Stimulated activated CD8-positive, alpha-beta memory T cell treated with anti-CD3 and anti-CD28 coated beads, Interleukin-15, amount 100 ng/mL, for 24 hours (primary cell): Measurements from ENCODE around the gene ENOSF1.
"Not testable (repeated sequence)": the region's sequence is repeated elsewhere in the genome, so short reads cannot be mapped to it uniquely, and the experiment has no call there.

Source experiments
- DNase-seq: peaks from one replicate; pipeline ENCODE4 v3.0.0-alpha.2; 2020; ENCODE audit warnings: low read depth

ENOSF1 gene

GRCh38 chr18:706405-706804 lies 6.0 kb downstream of the ENOSF1 start:
- DNase-seq, result no peak

- no peak for DNase-seq
Observed at GRCh38 chr18:703213-703967, 9.0 kb downstream of the ENOSF1 start.

- DNase-seq, result no peak
Observed at GRCh38 chr18:697800-698199, 14.6 kb downstream of the ENOSF1 start.

DNA sequence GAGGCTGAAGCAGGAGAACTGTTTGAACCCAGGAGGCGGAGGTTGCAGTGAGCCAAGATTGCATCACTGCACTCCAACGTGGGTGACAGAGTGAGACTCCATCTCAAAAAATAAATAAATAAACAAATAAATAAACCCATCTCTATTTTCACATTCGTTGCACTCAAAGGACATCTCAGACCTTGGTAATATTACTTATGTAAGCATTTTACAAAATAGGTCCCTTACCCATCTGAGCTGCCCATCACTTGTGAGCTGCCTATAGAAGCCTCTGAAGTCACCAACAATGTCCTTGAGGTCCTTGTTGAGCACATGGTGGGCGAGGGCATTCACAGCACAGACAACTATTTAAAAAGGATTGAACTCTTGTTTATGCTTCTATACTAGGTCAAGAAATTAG lies 15.4 kb downstream of the ENOSF1 start:
- no peak for DNase-seq

- no peak for DNase-seq
Observed at GRCh38 chr18:693466-694187, 18.8 kb downstream of the ENOSF1 start.

GRCh38 chr18:692824-693223 lies 19.6 kb downstream of the ENOSF1 start:
- no peak for DNase-seq

DNA sequence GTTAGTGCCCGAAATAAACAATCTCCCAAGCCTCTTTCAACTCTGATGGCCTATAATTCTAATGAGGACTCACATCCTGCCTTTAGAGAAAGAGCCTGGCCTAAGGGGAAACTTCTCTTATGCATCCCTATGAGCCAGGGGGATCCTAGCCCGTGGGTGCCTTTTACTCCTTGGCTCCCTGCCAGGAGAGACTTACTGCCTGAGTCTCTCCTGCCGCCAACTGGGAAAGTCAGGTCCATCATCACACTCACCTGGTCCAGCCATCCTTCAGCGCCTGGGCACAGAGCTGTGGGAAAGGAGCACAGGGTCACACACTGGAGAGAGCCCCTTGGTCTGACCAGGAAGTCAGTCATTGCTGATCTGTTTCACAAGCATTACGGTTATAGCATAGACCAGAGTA lies 24.1 kb downstream of the ENOSF1 start:
- DNase-seq, result no peak

- no peak for DNase-seq
Observed at GRCh38 chr18:686339-687111, 25.9 kb downstream of the ENOSF1 start.

- no peak for DNase-seq
Observed at GRCh38 chr18:685438-685837, 27.0 kb downstream of the ENOSF1 start.

GRCh38 chr18:683531-683930 lies 28.9 kb downstream of the ENOSF1 start:
- DNase-seq, result no peak

GRCh38 chr18:682833-683232 lies 29.6 kb downstream of the ENOSF1 start:
- no peak for DNase-seq

DNA sequence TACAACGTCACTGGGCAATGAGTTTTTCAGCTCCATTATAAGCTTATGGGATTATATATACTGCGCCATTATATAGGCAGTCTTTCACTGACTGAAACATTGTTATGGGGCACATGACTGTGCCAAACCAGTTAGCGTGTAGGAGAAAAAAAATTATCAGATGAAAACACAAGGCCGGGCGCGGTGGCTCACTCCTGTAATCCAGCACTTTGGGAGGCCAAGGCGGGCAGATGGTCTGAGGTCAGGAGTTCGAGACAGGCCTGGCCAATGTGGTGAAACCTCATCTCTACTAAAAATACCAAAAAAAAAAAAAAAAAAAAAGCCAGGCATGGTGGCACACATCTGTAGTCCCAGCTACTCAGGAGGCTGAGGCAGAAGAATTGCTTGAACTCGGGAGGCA lies 30.0 kb downstream of the ENOSF1 start:
- not testable (repeated sequence) for DNase-seq

DNA sequence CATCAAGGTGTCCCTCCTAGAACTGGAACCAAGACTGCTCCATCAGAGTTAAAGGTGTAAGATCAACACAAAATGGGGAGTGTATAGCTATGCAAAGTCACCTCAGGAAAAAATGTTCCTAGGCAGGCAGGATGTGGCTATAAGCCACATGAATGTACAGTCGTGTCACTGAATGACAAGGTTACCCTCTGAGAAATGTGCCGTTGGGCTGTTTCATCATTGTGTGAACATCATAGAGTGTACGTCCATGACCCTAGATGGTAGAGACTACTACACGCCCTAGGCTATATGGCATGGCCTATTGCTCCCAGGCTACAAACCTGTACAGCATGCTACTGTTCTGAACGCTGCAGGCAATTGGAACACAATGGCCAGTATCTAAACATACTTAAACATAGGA lies 30.4 kb downstream of the ENOSF1 start:
- DNase-seq, result no peak

DNA sequence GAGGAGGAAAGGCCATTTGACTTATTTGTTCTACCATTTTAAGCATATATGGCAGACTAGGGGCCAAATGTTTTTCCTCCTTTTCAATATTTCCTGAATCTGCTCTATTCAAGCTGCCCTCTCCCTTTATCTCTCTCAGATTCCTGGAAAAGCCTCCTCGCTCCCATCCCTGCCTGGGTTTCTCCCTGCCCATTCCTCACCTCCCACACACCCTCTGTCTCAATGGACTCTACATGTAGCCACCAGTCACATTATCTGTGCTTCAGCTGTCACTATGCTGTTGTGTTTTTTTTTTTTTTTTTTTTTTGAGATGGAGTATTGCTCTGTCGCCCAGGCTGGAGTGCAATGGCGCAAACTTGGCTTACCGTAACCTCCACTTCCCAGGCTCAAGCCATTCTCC lies 32.0 kb downstream of the ENOSF1 start:
- no peak for DNase-seq

DNA sequence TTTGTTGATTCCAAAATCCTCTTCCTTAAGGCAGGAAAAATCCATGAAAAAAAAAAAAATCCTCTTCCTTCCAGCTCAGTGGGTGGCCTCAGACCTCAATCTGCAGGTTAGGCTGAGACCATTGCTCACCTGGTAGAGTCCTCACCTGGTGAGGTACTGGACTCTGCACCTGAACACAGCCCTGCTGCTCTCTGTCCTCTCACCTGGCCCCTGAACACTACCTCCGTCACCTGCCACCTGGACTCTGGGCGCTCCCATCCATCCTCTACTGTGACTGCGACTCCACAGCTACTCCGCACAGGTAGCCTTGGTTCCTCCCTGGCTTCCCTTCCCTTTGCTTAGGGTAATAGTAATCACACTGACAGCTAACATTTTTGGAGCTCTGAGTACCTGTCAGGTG lies 32.9 kb downstream of the ENOSF1 start:
- no peak for DNase-seq

DNA sequence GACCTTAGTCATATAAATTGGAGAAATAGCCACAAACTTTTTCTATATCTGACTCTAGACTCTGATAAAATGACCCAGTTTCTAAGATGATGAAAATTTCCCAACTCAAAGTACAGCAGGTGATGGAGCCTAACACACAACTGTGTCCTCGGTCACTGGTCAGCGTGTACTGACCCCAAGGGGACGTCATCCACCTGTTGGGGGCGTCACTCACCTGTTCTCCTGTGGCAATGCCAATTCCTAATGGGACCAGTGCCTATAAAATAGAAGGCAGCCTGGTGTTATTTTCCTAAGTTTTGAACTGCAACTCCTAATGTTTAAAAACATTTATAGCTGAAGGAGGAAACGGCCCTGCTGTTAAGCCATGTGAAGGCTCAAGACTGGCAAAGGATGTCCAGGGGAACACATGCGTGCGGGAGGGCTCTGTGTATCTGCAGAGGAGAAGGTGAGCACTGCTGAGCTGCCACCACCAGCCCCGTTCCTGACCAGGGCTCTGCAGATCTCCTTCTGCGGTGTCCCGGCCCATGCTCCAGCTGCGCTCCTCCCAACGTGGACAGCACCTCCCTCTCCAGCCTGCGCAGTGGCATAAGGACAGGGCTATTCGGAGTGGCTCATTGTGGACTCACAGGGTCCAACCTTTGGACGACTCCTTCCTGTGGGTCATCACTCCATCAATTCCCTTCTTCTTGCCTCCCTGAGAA lies 33.8 kb downstream of the ENOSF1 start:
- DNase-seq, result no peak

GRCh38 chr18:677951-678381 lies 34.5 kb downstream of the ENOSF1 start:
- DNase-seq, result no peak

- no peak for DNase-seq
Observed at GRCh38 chr18:677145-677544, 35.3 kb downstream of the ENOSF1 start.

- DNase-seq, result no peak
Observed at GRCh38 chr18:676736-677135, 35.7 kb downstream of the ENOSF1 start.

DNA sequence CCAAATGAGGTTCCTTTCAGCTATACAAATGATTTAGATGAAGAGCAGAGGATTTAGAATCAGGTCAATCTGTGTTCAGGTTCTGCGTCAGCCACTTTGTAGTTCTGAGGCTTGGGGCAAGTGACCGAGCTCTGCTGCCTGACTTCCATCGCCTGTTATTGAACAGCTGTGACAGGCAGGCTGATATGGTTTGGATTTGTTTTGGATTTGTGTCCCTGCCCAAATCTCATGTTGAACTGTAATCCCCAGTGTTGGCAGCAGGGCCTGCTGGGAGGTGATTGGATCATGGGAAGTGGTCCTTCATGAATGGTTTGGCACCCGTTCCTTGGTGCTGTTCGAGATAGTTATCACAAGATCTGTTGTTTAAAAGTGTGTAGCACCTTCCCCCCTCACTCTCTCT lies 36.4 kb downstream of the ENOSF1 start:
- no peak for DNase-seq

GRCh38 chr18:675307-675706 lies 37.1 kb downstream of the ENOSF1 start:
- no peak for DNase-seq

GRCh38 chr18:673769-674168 lies 38.7 kb downstream of the ENOSF1 start:
- DNase-seq, result no peak
